HepG2 (cell line): ENCODE measurements around the gene SH2D3C. TPM values are rescaled to one million over a fixed set of nuclear protein-coding genes. Genes with fewer than 3 reads are reported as not detected.

Experiments
- ATAC-seq: fragments of 200-7000 bp; cut with Tn5 transposase; 3 replicates; pipeline ENCODE4 v1.9.1; 2020; ENCODE audit warnings: mild to moderate bottlenecking, moderate library complexity
- BruUV-seq: library from RNA; stranded (reverse); fragments of 400-500 nt; replicated peaks from 2 replicates; lab custom pipeline; 2021; lab: Mats Ljungman, UMichigan
- CTCF ChIA-PET: fragments of 300-600 bp; formaldehyde crosslinking; extraction: SDS; loops from one replicate; lab custom pipeline; 2021; ENCODE audit warnings: low total read pairs, inconsistent platforms, low intra/inter-chr PET ratio; lab: Yijun Ruan, JAX
- POLR2A ChIA-PET: fragments of 350-600 bp; sonication (Branson Sonifier 250); formaldehyde crosslinking; loops from one replicate; lab custom pipeline; 2020; ENCODE audit warnings: antibody characterized with exemption, inconsistent platforms; lab: Yijun Ruan, JAX
- DNase-seq: peaks from one replicate; pipeline ENCODE4 v3.0.0-alpha.2; 2015; ENCODE audit warnings: low spot score
- FAIRE-seq: peaks from 3 replicates; lab custom pipeline; 2011; peaks lifted over from hg19 to GRCh38; lab: Jason Lieb, UNC
- H2AFZ ChIP-seq: one replicate; pipeline ENCODE4 v1.6.1; 2011; ENCODE audit warnings: low read length, inconsistent platforms
- H3K27ac ChIP-seq: fragments of 300-600 bp; 3 replicates; pipeline ENCODE4 v1.8.0; 2011; ENCODE audit warnings: mixed run types, mild to moderate bottlenecking, mixed read lengths, low read length, inconsistent platforms; ENCODE audit not compliant: insufficient read depth; ENCODE audit errors: extremely low read length
- H3K27me3 ChIP-seq, 2 experiments: fragments of 200-600 bp in 1 of 2; 2 replicates in 1 of 2; 3 replicates in 1 of 2; pipeline versions ENCODE4 v1.6.0 to v1.8.0; 2011; ENCODE audit warnings: low read length in 2 of 2, mild to moderate bottlenecking in 2 of 2, moderate library complexity in 2 of 2, inconsistent platforms in 1 of 2; ENCODE audit not compliant: insufficient read depth in 2 of 2, control insufficient read depth in 1 of 2
- H3K36me3 ChIP-seq, 2 experiments: fragments of 200-600 bp in 1 of 2; replicated peaks in 1 of 2; 2 replicates in 1 of 2; 3 replicates in 1 of 2; pipeline versions ENCODE4 v1.5.1 to v1.8.0; 2011; ENCODE audit warnings: low read length in 2 of 2, inconsistent platforms in 1 of 2; ENCODE audit not compliant: insufficient read depth in 2 of 2, control insufficient read depth in 1 of 2
- H3K4me1 ChIP-seq: 2 replicates; pipeline ENCODE4 v1.5.1; 2012; ENCODE audit warnings: low read length, inconsistent platforms; ENCODE audit not compliant: insufficient read depth
- H3K4me2 ChIP-seq: 2 replicates; pipeline ENCODE4 v1.6.0; 2011; ENCODE audit warnings: low read depth, low read length, inconsistent platforms
- H3K4me3 ChIP-seq, 3 experiments: fragments of 200-600 bp in 1 of 3; sonication (generic), shearing (Covaris generic) in 1 of 3; replicated peaks in 1 of 3; 2 replicates each; pipeline ENCODE4 v1.5.1; 2011 to 2016; ENCODE audit warnings: low read length in 3 of 3, inconsistent platforms in 2 of 3, low read depth in 2 of 3, mild to moderate bottlenecking in 2 of 3, control low read depth in 1 of 3, mixed read lengths in 1 of 3; ENCODE audit not compliant: insufficient read depth in 1 of 3
- H3K79me2 ChIP-seq: one replicate; pipeline ENCODE4 v1.6.1; 2011; ENCODE audit warnings: low read length, inconsistent platforms; ENCODE audit not compliant: insufficient read depth
- H3K9ac ChIP-seq: 2 replicates; pipeline ENCODE4 v1.6.0; 2011; ENCODE audit warnings: mild to moderate bottlenecking, low read depth, low read length, inconsistent platforms; ENCODE audit not compliant: insufficient read depth
- H3K9me3 ChIP-seq: 2 replicates; pipeline ENCODE4 v1.5.1; 2012; ENCODE audit warnings: mild to moderate bottlenecking, low read length
- H4K20me1 ChIP-seq: 2 replicates; pipeline ENCODE4 v1.6.0; 2011; ENCODE audit warnings: inconsistent platforms, mild to moderate bottlenecking, low read length, moderate library complexity; ENCODE audit not compliant: insufficient read depth
- FOXM1 ChIP-seq: sonication (generic); formaldehyde crosslinking; IDR thresholded peaks from 2 replicates; pipeline ENCODE4 v1.5.0; 2020; ENCODE audit warnings: missing genetic modification reagents
- MLLT10 ChIP-seq: sonication (generic); formaldehyde crosslinking; IDR thresholded peaks from 2 replicates; pipeline ENCODE4 v1.4.0; 2020; ENCODE audit warnings: missing genetic modification reagents
- POLR2A ChIP-seq, 2 experiments: IDR thresholded peaks; 2 replicates each; pipeline ENCODE4 v1.6.1; 2011; ENCODE audit warnings: low read depth in 2 of 2, low read length in 2 of 2, mild to moderate bottlenecking in 1 of 2, moderate library complexity in 1 of 2; ENCODE audit not compliant: insufficient read depth in 1 of 2
- PRMT3 ChIP-seq: sonication (generic); formaldehyde crosslinking; IDR thresholded peaks from 2 replicates; pipeline ENCODE4 v1.8.1; 2022; ENCODE audit warnings: low read depth, mild to moderate bottlenecking, moderate library complexity, missing genetic modification reagents, borderline replicate concordance
- RBFOX2 ChIP-seq: fragments of 200-400 bp; formaldehyde crosslinking; IDR thresholded peaks from 2 replicates; pipeline ENCODE4 v1.6.1; 2017; ENCODE audit warnings: low read depth, mild to moderate bottlenecking, low read length
- SOX13 ChIP-seq, 3 experiments: fragments of 450-650 bp in 1 of 3; sonication (generic) in 1 of 3; formaldehyde crosslinking in 1 of 3; IDR thresholded peaks in 2 of 3; conservative IDR thresholded peaks in 1 of 3; 2 replicates each; pipeline versions ENCODE4 v1.5.0 to v1.6.1; 2016 to 2020; ENCODE audit warnings: antibody characterized with exemption in 1 of 3, mild to moderate bottlenecking in 1 of 3, missing compliant biosample characterization in 1 of 3, missing genetic modification reagents in 1 of 3, moderate library complexity in 1 of 3
- TRAFD1 ChIP-seq: sonication (generic); formaldehyde crosslinking; IDR thresholded peaks from 2 replicates; pipeline ENCODE4 v1.5.1; 2020; ENCODE audit warnings: missing genetic modification reagents, mild to moderate bottlenecking, borderline replicate concordance
- ZBTB40 ChIP-seq, 2 experiments: fragments of 450-650 bp in 1 of 2; sonication (generic) in 1 of 2; formaldehyde crosslinking in 1 of 2; IDR thresholded peaks; 2 replicates each; pipeline versions ENCODE4 v1.6.1 to v1.8.0; 2016 to 2022; ENCODE audit warnings: antibody characterized with exemption in 1 of 2, mild to moderate bottlenecking in 1 of 2, missing genetic modification reagents in 1 of 2
- ZFP36L2 ChIP-seq: sonication (generic); formaldehyde crosslinking; IDR thresholded peaks from 2 replicates; pipeline ENCODE4 v1.4.0; 2020; ENCODE audit warnings: missing genetic modification reagents
- ZNF530 ChIP-seq: sonication (generic); formaldehyde crosslinking; IDR thresholded peaks from 2 replicates; pipeline ENCODE4 v1.5.0; 2020; ENCODE audit warnings: low read depth, mild to moderate bottlenecking, missing genetic modification reagents
- ZNF546 ChIP-seq: sonication (generic); formaldehyde crosslinking; conservative IDR thresholded peaks from 2 replicates; pipeline ENCODE4 v1.8.1; 2023; ENCODE audit warnings: mild to moderate bottlenecking, missing genetic modification reagents
- WGBS: methylation state at CpG from one replicate; pipeline ENCODE4 v1.1.6; 2017; ENCODE audit warnings: low lambda C conversion rate; 5-methylcytosine and 5-hydroxymethylcytosine counted together
- in situ Hi-C: cut with HindIII; loops from 2 replicates; pipeline ENCODE4 v1.10.0; 2017; ENCODE audit warnings: low pct_unique_long_range_greater_than_20kb; ENCODE audit not compliant: extremely low pct_ligation_motif_present
- intact Hi-C: fragments of 100-400 bp; cut with micrococcal nuclease; formaldehyde crosslinking; loops from one replicate; pipeline ENCODE4 v1.10.0; 2022; ENCODE audit not compliant: unreplicated experiment
- polyA plus RNA-seq, 8 experiments: library from polyadenylated mRNA; depleted of rRNA in 3 of 8; stranded (reverse) in 7 of 8; unstranded in 1 of 8; fragments of >200 nt; fragmentation: Illumina TruSeq in 4 of 8; extraction: Trizol in 4 of 8; gene quantifications; 2 replicates each; pipeline versions ENCODE4 v1.2.1 to v1.2.3, GENCODE V29; 2011 to 2016; ENCODE audit warnings: low read depth in 4 of 8, missing spikeins in 1 of 8, mixed read lengths in 1 of 8; ENCODE audit not compliant: insufficient read depth in 1 of 8
- total RNA-seq, 5 experiments: library from RNA; depleted of rRNA; stranded (reverse); fragments of >200 nt; fragmentation: Illumina TruSeq; extraction: Trizol; gene quantifications; 2 replicates each; pipeline ENCODE4 v1.2.3, GENCODE V29; 2016; ENCODE audit warnings: low read depth in 1 of 5

SH2D3C gene
- total and polyA plus RNA-seq, 2 of the 13 experiments (the other 11 are each of a cell fraction or from before 2014, with no cell fraction given): not detected

GRCh38 chr9:127793093-127793708 lies 14.7 kb upstream of the SH2D3C start:
- Histone ChIP-seq H3K9ac (no peak overlapping the region), H3K9me3 (no peaks in the 10 kb centered on the region), H3K27ac (no peak overlapping the region), H3K27me3 (no peaks in the 10 kb centered on the region), H3K4me3 (no peak overlapping the region), H4K20me1 (peaks cover 8% of the 10 kb centered on the region; the same call in 1 of the 2 replicates), H3K36me3 (peaks cover 14 to 29% of the 10 kb centered on the region in 2 experiments), H3K4me1 (peaks cover 46% of the 10 kb centered on the region), H3K4me2 (no peak overlapping the region), H3K79me2 (no peaks in the 10 kb centered on the region), H2AFZ (no peak overlapping the region)
- POLR2A ChIA-PET: interaction anchor here (0.9 to 2.0 kb wide), 8 partner anchors 8 to 104 kb away, joined by 3 to 6 read pairs (median 4); partner anchors contain the start of gene PTRH1
- in situ Hi-C loops: no loop called here
- 66% methylated on average over 7 of the region's 8 CpGs for WGBS
- intact Hi-C loops: no loop called here
- DNase-seq (no peak), FAIRE-seq (no peak), ATAC-seq (peak; percentile 9; the same call in 2 of the 3 replicates)
- no TSS peak for BruUV-seq
- CTCF ChIA-PET: no interaction called here
- no peak for TF ChIP-seq ZNF546 (CRISPR knock-in tag)
- TF ChIP-seq POLR2A (IDR thresholded peaks at IDR 0.05; ENCODE audit: insufficient read depth in 1 of 2, low read depth in 2 of 2, low read length in 2 of 2): peak in 1 of 2 experiments; percentile 17; a peak in 2 of 4 replicates
- no peak for TF ChIP-seq ZBTB40 (IDR thresholded peaks at IDR 0.05)
- TF ChIP-seq ZBTB40 (CRISPR knock-in tag; IDR thresholded peaks at IDR 0.05): no peak
- TF ChIP-seq PRMT3 (CRISPR knock-in tag): no peak
- no peak for TF ChIP-seq MLLT10 (CRISPR knock-in tag)
- no peak for TF ChIP-seq TRAFD1 (CRISPR knock-in tag)
- TF ChIP-seq ZFP36L2 (CRISPR knock-in tag): no peak
- TF ChIP-seq FOXM1: no peak
- TF ChIP-seq SOX13 (IDR thresholded peaks at IDR 0.05): no peak
- TF ChIP-seq SOX13 (CRISPR knock-in tag; conservative IDR thresholded peaks at IDR 0.05 in 1 of 2, IDR thresholded peaks at IDR 0.05 in 1 of 2): no peak
- TF ChIP-seq ZNF530: no peak
- peak; percentile 51 for TF ChIP-seq RBFOX2
